ENCODE data around the gene AGBL4.

AGBL4 gene

GRCh38 chr1:48597663-48598062 lies 1426.1 kb downstream of the AGBL4 start:
- TF ChIP-seq CTCF (IDR thresholded peaks at IDR 0.05; ENCODE audit: low read depth, low read length, missing control alignments), result no peak
- DNase-seq (ENCODE audit: low read depth), result no peak
- no peak overlapping the region for H3K4me3 ChIP-seq (ENCODE audit: low read depth, low read length)

DNA sequence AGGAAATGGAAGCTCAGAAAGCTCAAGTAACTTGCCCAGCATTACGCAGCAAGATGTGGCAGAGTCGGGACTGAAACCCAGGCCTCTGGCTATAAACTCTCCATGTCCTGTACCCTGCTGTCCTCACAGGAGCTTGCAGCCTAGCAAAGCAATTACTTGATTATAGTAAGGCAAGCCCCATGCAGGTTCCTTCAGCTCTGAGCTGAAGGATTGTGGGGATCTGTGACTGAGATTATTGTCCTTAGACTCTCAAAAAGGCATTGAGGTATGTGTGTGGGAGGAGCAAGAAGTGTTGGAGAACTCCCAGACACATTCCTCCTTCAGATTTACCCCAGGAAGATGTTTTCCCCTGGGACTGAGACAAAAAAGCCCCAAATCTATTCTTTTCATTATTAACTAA lies 1427.7 kb downstream of the AGBL4 start:
- no peak overlapping the region for H3K4me3 ChIP-seq (ENCODE audit: low read depth, low read length)
- TF ChIP-seq CTCF (IDR thresholded peaks at IDR 0.05; ENCODE audit: low read depth, low read length, missing control alignments), result no peak
- DNase-seq (ENCODE audit: low read depth), result no peak

GRCh38 chr1:48595613-48596012 lies 1428.1 kb downstream of the AGBL4 start:
- no peak for TF ChIP-seq CTCF (IDR thresholded peaks at IDR 0.05; ENCODE audit: low read depth, low read length, missing control alignments)
- DNase-seq (ENCODE audit: low read depth), result no peak
- H3K4me3 ChIP-seq (ENCODE audit: low read depth, low read length), result no peak overlapping the region

DNA sequence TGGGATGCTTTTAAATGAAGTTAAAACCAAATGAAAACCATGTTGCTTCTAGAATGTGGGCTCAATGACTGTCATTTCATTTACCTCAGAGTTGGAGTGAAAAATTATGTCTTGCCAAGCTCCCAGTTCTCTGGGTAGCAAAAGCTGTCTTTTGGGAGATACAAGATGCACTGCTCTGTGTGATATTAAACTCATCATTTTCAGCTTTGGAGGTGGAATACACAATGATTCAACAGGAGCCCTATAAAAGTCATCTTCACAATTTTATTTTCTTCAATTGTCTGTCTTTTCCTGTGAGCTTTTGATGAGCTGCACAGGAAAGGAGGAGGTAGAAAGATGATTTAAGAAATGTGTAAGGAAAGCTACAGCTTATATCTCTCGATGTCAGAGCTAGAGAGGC lies 1431.4 kb downstream of the AGBL4 start:
- TF ChIP-seq CTCF (IDR thresholded peaks at IDR 0.05; ENCODE audit: low read depth, low read length, missing control alignments), result no peak
- DNase-seq (ENCODE audit: low read depth), result no peak

DNA sequence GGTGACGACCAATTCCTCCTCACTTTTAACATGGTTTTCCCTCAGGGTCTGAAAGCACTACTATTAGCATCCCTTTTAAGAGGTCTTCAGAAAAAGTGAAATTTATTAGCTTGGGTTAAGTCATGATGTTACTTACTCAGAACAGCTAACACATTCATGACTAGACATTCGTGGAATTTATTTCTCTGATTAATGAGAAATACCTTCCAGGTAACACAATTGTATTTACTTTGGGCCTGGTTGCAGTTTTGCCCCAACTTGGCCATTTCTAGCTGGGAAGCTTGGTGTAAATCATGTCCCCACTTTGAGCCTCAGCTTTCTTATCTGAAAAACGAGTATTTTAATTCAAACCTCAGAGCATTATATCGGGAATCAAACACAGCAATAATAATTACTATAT lies 1432.6 kb downstream of the AGBL4 start:
- DNase-seq (ENCODE audit: low read depth), result no peak
- no peak for TF ChIP-seq CTCF (IDR thresholded peaks at IDR 0.05; ENCODE audit: low read depth, low read length, missing control alignments)

More for the DNA sequence above, 1431.4 kb downstream of the AGBL4 start:
- H3K4me3 ChIP-seq (ENCODE audit: low read depth, low read length), result no peak overlapping the region

GRCh38 chr1:48588061-48588460 lies 1435.7 kb downstream of the AGBL4 start:
- no peak for TF ChIP-seq CTCF (IDR thresholded peaks at IDR 0.05; ENCODE audit: low read depth, low read length, missing control alignments)
- H3K4me3 ChIP-seq (ENCODE audit: low read depth, low read length), result no peak overlapping the region
- no peak for DNase-seq (ENCODE audit: low read depth)

More for the DNA sequence above, 1432.6 kb downstream of the AGBL4 start:
- H3K4me3 ChIP-seq (ENCODE audit: low read depth, low read length), result no peak overlapping the region

- no peak for DNase-seq (ENCODE audit: low read depth)
- no peak for TF ChIP-seq CTCF (IDR thresholded peaks at IDR 0.05; ENCODE audit: low read depth, low read length, missing control alignments)
- H3K4me3 ChIP-seq (ENCODE audit: low read depth, low read length), result no peak overlapping the region
Measured at GRCh38 chr1:48582408-48582807, 1441.3 kb downstream of the AGBL4 start.
